ENCODE data around the gene PARD3B. TPM values are rescaled to one million over a fixed set of nuclear protein-coding genes. Genes with fewer than 3 reads are reported as not detected.

Gene PARD3B
- total RNA-seq, 1 experiment from 2014 or later: 6.4 TPM

DNA sequence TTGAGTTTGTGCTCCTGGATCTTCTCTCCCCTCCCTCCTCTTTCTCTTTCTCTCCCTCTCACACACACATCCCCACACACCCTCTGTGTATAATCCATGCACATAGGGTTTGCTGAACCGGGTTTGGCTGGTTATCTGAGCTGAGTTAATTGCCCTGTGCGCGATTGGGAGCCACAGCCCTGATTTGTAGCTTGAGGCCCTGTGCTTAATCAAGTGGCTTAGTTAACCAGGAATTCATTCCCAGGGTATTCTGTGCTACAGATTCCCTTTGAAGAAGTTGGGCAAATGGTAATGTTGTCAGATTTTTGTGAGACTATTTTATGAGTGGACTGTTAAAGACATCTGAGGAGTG is 6.2 kb downstream of the PARD3B start:
- no peak overlapping the region for H3K27ac Mint-ChIP-seq

More for the DNA sequence above, 6.2 kb downstream of the PARD3B start:
- no peak overlapping the region for H2AFZ ChIP-seq (ENCODE audit: low read length)
- peaks cover 8% of the 10 kb centered on the region for H3K27me3 Mint-ChIP-seq (ENCODE audit: low read depth)
- no peak overlapping the region for H4K5ac ChIP-seq (ENCODE audit: insufficient read length, low read depth, low read length)
- H4K20me1 ChIP-seq (ENCODE audit: control insufficient read depth, insufficient read depth, insufficient read length): no peaks in the 10 kb centered on the region
- H3K23me2 ChIP-seq (ENCODE audit: insufficient read length, low read depth, low read length, poor library complexity, severe bottlenecking): no peaks in the 10 kb centered on the region
- H3K4me1 ChIP-seq (ENCODE audit: insufficient read depth, low read length): peaks cover 7% of the 10 kb centered on the region; the same call in 1 of the 2 replicates
- no peak overlapping the region for H3K4me3 Mint-ChIP-seq
- H4K91ac ChIP-seq (ENCODE audit: insufficient read length, low read depth, low read length): no peak overlapping the region
- H3K9ac ChIP-seq (ENCODE audit: extremely low read depth, insufficient read length, low read length): no peak overlapping the region
- H2BK20ac ChIP-seq (ENCODE audit: low read depth, low read length, poor library complexity, severe bottlenecking): no peak overlapping the region
- no peak overlapping the region for H2BK120ac ChIP-seq (ENCODE audit: low read depth, low read length, poor library complexity, severe bottlenecking)
- H3K23ac ChIP-seq (ENCODE audit: insufficient read length, low read depth, low read length): no peak overlapping the region
- H2BK12ac ChIP-seq (ENCODE audit: insufficient read length, low read depth, low read length): no peak overlapping the region
- no peaks in the 10 kb centered on the region for H3K79me1 ChIP-seq (ENCODE audit: insufficient read depth, low read depth, low read length, poor library complexity, severe bottlenecking)
- no peak overlapping the region for H4K8ac ChIP-seq (replicated peaks; ENCODE audit: insufficient read length, low read depth, low read length)
- no peak overlapping the region for H3K27ac ChIP-seq (ENCODE audit: insufficient read length, low read depth, low read length)
- no peak overlapping the region for H3K4ac ChIP-seq (ENCODE audit: low read depth, low read length)
- no peak overlapping the region for H3K14ac ChIP-seq (ENCODE audit: insufficient read depth, low read length)
- TF ChIP-seq, protein P1, sequence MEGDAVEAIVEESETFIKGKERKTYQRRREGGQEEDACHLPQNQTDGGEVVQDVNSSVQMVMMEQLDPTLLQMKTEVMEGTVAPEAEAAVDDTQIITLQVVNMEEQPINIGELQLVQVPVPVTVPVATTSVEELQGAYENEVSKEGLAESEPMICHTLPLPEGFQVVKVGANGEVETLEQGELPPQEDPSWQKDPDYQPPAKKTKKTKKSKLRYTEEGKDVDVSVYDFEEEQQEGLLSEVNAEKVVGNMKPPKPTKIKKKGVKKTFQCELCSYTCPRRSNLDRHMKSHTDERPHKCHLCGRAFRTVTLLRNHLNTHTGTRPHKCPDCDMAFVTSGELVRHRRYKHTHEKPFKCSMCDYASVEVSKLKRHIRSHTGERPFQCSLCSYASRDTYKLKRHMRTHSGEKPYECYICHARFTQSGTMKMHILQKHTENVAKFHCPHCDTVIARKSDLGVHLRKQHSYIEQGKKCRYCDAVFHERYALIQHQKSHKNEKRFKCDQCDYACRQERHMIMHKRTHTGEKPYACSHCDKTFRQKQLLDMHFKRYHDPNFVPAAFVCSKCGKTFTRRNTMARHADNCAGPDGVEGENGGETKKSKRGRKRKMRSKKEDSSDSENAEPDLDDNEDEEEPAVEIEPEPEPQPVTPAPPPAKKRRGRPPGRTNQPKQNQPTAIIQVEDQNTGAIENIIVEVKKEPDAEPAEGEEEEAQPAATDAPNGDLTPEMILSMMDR (conservative IDR thresholded peaks at IDR 0.05): no peak
- no peak overlapping the region for H3K56ac ChIP-seq (ENCODE audit: insufficient read length, low read depth, low read length)
- no peaks in the 10 kb centered on the region for H3K9me3 ChIP-seq (ENCODE audit: control insufficient read depth, low read depth, low read length)
- no CpG with 5 or more reads among the region's 3 CpGs for WGBS (ENCODE audit: extremely low coverage, insufficient read length, low lambda C conversion rate)
- no peak overlapping the region for H3K4me2 ChIP-seq (ENCODE audit: insufficient read depth, insufficient read length, low read length)
- H3K4me1 Mint-ChIP-seq: peaks cover 11 to 18% of the 10 kb centered on the region in 2 experiments; a peak in 3 of 4 replicates
- H3K27me3 ChIP-seq (ENCODE audit: insufficient read depth, low read length): peaks cover 2% of the 10 kb centered on the region; the same call in 1 of the 2 replicates
- H3K36me3 Mint-ChIP-seq (ENCODE audit: insufficient read depth in 1 of 3, low read depth in 3 of 3): no peaks in the 10 kb centered on the region
- 0 out of 2 replicates have a peak, but pooled peaks cover 2% of the 10 kb centered on the region for H3K79me2 ChIP-seq (ENCODE audit: insufficient read depth, low read length)
- H3T11ph ChIP-seq (ENCODE audit: low read length): no peak overlapping the region
- no peak overlapping the region for H2AK5ac ChIP-seq (ENCODE audit: insufficient read length, low read length)
- no peak overlapping the region for H3K18ac ChIP-seq (ENCODE audit: insufficient read length, low read depth, low read length)
- H2BK15ac ChIP-seq (ENCODE audit: low read depth, low read length): no peak overlapping the region
- H3K9me3 Mint-ChIP-seq: no peaks in the 10 kb centered on the region
- no peak for DNase-seq
- no peak overlapping the region for H2BK5ac ChIP-seq (ENCODE audit: insufficient read length, low read length)

Measured in H9 (cell line).